HG03097 (cell line): ENCODE results near the gene PTH2R.
"Not testable (repeated sequence)": the region's sequence is repeated elsewhere in the genome, so short reads cannot be mapped to it uniquely, and the experiment has no call there.

ENCODE experiments used
- ATAC-seq: cut with Tn5 transposase; IDR thresholded peaks from one replicate; pipeline ENCODE4 v1.9.1; 2021; ENCODE audit not compliant: unreplicated experiment, low FRiP score

Gene PTH2R, protein sequence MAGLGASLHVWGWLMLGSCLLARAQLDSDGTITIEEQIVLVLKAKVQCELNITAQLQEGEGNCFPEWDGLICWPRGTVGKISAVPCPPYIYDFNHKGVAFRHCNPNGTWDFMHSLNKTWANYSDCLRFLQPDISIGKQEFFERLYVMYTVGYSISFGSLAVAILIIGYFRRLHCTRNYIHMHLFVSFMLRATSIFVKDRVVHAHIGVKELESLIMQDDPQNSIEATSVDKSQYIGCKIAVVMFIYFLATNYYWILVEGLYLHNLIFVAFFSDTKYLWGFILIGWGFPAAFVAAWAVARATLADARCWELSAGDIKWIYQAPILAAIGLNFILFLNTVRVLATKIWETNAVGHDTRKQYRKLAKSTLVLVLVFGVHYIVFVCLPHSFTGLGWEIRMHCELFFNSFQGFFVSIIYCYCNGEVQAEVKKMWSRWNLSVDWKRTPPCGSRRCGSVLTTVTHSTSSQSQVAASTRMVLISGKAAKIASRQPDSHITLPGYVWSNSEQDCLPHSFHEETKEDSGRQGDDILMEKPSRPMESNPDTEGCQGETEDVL

DNA sequence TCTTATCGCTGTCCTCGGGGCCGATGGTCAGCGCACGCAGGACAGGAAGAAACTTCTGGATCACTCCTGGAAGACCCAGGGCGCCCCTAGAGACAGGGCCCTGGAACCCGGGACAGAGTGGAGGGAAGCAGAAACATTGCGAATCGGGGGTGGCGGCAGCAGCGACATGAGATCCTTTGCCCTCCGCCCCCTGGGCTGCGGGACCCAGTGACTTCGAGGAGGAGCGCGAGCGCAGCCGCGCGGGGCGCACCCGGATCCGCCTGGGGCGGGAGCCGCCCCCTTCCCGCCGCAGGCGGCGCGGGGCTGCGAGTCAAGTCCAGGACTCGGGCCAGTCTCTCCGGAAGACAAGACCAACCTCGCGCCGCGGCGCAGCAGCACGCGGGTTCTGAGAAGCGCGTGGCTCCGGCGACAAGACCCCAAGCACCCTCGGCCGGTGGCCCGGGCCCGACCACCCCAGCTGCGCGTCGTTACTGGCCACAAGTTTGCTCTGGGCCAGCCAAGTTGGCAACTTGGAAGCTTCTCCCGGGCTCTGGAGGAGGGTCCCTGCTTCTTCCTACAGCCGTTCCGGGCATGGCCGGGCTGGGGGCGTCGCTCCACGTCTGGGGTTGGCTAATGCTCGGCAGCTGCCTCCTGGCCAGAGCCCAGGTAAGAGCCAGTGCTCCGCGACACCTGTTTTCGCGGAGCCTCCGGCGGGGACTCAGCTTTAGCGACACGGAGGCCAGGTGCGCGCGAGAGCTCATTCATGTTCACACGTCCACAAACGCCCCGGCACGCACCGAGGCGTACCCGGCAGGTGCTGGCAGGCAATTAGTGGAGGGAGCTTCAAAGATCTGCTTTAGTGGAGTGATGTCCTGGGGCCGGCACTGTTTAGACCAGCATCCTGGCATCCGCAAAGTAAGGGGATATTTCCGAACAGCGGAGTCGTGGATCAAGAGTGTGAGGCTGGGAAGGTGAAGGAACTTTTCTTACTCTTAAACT is at the start of gene PTH2R:
Gene PTH2R (plus strand): TSS at position 319 of the 978 bp plus-strand sequence. CDS start 252 bp downstream, at position 571.
- ATAC-seq, result no peak

DNA sequence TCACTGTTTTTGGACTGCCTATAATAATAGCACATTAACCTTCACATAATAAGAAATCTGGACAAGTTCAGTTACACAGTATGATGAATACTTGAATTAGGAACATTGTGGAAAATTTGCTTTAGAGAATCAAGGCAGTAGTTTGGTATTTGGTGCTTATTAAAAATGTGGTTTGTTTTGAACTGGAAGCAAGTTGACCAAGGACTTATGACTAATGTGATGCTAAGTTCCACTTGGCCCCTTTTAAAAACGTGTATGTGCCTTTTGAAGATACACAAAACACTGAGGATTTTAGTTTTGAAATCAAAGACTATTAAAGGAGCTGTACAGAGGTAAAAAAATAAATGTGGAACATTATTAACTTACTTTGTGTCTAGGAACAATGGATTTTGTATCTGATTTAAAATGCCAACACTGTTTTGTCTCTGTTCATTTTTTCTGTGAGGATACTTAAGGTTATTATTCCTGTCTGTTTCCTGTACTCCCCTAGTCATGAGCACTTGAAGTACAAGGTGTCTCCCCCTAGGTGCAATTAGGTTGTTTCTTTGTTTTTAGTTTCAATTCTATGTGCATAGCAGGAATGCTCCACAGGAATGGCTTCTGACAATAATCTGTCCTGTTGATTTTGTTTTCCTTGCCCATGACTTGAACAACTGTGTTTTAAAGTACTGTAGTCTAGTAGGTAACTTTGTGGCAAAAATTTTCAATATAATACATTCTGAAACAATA is 49.6 kb upstream of the PTH2R start:
- no peak for ATAC-seq

DNA sequence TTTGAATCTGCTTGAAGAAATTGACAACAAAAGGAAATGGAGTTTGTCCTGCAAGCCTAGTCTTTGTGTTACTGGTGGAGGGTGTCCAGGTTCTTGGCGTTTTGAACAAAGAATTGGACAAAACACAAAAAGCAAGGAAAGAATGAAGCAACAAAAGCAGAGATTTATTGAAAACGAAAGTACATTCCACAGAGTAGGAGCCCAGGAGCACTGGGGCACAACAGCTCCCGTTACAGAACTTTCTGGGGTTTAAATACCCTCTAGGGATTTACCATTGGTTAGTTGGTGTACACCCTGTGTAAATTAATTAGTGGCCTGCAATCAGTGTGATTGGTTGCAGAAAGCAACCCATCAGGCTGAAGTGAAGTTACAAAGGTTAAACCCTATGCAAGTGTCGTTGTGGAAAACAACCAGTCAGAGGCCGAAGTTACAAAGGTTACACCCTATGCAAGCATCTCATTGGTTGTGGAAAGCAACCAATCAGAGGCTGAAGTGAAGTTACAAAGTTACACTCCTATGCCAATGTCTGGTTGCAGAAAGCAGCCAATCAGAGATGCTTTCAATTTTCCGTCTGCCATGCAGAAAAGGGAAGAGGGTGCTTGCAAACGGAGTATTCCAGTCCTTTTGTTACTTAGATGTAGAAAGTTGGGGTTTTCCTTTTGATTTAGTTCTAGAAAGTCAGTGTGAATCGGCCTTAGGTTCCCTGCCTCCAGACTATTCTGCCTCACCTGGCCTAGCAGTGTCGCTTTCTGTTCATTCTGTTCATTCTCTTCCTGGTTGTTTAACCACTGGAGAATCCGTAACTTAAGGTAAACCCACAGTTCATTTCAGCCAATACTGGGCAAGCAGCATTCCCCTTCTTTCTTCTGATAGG is 47.6 kb upstream of the PTH2R start:
- no peak for ATAC-seq

DNA sequence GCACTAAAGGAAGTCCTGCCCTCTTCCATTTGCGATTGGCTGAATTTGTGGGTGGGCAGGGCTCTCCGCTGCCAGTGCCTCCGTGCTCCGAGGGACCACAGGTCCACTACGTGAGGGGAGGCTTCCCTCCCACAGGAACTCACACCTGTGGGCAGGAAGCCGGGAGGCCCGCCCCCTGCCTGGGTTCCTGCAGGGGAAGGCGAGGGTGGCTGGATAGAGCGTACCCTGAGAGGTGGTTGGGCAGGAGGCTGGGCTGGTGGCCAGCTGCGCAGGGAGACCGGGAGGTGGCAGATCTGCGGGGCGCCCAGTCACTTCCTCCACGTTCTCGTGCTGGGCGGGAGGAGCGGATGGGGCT is 47.0 kb upstream of the PTH2R start:
- ATAC-seq, result no peak

DNA sequence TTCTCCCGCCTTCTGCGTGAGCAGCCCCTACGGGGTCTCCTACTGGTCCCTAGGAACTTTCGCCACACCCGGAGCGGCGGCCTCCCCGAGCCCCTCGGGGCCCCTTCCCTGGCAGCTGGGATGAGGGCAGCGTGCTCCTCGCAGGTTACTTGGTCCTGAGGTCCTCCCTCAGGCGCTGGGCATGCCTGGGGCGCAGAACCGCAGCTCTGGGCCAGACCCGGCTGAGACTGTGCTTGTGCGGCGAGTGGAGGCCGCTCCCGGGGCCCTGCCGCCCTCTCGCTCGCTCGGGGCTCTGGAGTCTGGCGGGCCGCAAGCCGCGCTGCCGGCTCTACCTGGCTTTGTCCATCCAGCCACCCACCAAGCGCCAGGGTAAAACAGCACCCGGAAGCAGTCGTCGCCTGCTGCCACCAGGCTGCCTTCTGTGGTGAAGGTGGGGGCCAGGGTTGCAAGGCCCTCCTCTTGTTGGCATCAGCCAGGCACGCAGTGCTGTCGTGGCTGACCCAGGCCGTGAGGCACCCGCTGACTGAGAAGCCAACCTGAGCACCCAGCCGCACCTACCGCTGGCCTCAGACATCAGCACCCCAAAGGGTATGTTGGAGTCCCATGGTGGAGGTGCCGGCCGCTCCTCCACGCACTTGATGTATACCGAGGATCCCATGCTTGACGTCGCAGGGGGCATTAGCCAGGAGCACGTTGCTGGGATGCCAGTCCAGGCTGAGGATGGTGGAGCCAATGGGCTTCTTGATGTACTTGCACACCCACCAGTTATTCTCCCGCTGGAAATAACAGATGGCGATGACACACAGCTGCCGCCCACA is 46.1 kb upstream of the PTH2R start:
- no peak for ATAC-seq

DNA sequence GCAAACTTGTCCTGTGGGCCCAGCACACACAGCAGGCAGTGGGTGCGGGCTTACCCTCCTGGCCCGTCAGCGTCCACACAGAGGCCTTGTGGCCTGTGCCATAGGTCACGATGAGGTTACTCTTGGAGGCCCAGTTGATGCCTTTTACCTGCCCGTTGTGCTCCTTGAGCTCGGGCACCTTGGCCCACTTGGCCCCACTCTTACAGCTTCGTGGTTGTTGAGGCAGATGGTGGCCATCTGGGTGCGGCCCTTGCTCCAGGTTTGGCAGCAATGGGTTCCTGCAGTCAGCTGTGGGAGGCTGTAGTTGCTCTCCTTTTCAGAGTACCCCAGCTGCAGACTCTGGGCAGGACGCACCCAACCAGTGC is 45.5 kb upstream of the PTH2R start:
- ATAC-seq, result no peak

DNA sequence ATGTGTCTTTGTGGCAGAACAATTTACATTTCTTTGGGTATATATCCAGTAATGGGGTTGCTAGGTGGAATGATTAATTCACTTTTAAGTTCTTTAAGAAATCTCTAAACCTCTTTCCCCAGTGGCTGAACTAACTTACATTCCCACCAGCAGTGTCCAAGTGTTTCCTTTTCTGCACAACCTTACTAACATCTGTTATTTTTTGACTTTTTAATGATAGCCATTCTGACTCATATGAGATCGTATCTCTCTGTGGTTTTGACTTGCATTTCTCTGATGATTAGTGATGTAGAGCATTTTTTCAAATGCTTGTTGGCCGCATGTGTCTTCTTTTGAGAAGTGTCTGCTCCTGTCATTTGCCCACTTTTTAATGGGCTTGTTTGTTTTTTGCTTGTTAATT is 43.1 kb upstream of the PTH2R start:
- peak; percentile 82 for ATAC-seq

DNA sequence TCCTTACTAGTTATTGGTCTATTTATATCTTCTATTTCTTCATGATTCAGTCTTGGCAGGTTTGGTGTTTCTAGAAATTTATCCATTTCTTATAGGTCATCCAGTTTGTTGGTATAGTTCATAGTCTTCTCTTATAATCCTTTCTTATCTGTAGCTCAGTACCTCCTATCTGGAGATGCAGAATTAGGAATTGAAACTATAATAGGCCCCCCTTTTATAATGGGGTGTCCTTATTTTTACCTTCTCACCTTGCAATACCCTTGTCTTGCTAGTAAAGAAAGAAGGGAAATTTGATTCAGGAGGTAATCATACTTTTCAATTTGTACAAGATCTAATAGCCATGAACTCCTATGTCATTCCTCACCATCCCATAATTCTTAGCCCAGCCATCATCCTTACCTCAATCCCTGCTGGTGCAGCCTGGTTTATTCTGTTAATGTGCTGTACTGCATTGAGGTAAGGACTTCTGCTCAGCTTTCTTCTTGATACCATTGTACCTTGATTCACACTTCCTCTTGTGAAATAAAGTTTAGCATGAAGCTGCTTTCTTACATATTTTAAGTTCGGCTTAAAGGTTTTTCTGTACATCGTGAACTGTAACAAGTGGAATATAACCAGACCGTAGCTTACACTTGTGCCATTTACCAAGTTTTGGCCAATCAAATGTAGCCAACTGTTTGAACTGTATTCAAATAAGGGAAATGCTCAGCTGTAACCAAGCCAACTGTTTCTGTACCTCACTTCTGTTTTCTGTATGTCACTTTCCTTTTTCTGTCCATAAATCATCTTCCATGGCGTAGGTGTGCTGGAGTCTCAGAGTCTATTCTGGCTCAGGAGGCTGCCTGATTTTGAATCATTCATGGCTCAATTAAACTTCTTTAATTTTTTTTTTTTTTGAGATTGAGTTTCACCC is 40.1 kb upstream of the PTH2R start:
- ATAC-seq, result no peak

DNA sequence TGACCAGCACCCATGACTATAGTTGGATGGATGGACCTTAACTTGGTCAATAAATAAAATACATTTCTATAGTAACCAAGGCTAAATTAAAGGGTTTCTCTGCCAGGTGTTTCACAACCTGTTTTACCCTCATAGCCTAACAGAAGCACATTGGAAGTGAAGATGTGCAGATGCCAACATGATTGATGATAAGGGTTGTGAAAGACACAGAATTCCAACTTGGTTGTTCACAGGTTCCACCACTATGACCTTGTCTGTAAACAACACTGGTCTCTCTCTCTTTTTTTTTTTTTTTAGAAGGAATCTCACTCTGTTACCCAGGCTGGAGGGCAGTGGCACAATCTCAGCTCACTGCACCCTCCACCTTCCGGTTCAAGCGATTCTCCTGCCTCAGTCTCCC is 37.5 kb upstream of the PTH2R start:
- ATAC-seq, result no peak

DNA sequence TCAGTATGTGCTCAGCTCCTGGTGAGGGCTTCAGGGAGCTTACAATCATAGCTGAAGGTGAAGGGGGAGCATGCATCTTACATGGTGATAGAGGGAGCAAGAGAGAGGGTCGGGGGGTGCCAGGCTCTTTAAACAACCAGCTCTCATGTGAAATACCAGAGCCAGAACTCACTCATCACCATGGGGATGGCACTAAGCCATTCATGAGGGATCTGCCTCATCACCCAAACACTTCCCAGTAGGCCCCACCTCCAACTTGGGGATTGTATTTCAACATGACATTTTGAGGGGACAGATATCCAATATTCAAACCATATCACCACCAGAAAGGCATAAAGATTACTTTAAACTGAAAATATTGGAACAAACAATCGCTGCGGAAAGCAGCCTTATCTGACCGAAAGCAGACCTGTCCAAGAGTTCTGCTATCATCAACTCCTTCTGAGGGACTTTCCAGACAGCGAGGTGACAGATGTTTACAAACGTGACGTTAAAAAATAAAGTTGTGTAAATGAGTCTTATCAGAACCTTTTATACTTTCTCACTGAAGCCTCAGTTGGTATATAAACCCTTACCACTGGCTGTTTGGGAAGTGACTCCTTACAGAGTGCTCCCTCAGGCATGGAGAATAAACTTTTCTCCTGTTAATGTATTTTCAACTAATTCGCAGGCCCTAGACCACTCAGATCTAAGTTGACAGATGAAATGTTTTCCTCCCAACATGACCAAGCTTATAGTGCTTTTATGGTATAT is 35.5 kb upstream of the PTH2R start:
- ATAC-seq, result no peak

DNA sequence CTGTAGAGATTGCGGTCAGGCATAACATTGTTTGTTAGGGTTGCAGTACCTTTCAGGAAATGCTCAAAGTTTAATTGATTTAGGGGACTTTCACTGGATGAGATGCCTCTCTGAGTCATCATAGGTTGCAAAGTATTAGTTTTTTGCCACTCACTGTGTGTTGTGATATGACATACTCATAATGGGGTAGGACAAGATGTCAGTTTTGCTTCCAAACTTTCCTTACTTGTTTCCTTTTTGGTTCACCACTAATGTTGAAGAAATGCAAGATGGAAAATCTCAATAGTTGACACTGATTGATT is 35.0 kb upstream of the PTH2R start:
- ATAC-seq, result no peak

DNA sequence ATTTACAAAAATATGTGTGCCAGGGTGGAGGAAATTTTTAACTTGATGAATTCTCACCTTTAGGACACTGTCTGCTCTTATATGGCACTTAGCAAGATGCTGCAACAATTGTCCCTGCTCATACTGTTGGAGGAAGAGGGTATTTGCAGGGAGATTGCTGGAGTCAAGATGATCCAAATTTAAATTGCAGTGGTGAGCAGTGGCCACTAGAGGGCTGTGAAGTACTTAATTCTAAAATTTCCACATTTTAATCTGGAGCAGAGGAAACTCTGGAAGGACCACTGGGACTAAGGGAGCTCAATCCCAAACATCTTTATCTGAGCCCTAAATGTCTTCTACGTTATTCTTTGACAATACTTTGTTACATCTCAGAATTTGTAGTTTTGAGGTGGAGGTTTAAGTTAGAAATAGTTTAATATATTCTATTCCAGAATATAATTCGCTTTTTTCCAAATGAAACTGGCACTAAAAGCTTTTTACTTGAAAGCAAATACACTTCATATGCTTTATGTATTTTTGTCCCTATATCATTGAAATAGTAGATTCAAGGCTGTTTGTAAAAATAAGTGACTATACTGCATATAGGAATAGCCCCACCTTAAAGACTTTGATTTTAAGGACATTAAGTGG is 33.0 kb upstream of the PTH2R start:
- no peak for ATAC-seq

DNA sequence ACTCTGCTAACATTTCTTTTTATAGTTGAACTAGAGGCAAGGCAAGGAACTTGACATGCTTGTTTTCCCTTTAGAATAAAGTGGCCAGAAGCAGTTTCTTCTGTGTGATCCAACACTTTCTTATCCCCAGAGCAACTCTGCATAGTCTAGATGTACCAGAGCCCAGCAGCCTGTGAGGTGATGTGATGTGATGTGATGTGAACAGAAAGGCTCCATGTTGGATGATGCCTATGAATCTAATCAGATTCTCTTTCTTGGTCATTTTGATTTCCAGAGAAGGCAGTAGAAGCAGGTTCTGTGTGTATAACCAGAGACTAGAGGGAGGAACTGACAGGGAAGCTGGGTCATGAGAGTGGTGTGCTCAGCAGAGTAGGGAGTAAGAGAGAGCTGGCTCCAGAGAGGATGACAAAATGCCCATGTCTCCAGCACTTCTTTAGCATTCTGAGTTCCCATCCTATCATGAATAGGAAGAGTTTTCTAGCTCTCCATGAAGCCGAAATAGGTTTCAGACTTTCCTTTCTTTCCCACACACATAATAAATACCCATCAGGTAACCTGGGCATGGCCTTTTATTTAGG is 31.0 kb upstream of the PTH2R start:
- ATAC-seq, result no peak

DNA sequence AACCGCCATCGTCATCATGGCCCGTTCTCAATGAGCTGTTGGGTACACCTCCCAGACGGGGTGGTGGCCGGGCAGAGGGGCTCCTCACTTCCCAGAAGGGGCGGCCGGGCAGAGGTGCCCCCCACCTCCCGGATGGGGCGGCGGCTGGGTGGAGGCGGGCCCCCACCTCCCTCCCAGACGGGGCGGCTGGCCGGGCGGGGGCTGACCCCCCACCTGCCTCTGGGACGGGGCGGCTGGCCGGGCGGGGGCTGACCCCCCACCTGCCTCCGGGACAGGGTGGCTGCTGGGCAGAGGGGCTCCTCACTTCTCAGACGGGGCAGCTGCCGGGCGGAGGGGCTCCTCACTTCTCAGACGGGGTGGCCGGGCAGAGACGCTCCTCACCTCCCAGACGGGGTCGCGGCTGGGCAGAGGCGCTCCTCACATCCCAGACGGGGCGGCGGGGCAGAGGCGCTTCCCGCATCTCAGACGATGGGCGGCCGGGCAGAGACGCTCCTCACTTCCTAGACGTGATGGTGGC is 29.2 kb upstream of the PTH2R start:
- not testable (repeated sequence) for ATAC-seq

DNA sequence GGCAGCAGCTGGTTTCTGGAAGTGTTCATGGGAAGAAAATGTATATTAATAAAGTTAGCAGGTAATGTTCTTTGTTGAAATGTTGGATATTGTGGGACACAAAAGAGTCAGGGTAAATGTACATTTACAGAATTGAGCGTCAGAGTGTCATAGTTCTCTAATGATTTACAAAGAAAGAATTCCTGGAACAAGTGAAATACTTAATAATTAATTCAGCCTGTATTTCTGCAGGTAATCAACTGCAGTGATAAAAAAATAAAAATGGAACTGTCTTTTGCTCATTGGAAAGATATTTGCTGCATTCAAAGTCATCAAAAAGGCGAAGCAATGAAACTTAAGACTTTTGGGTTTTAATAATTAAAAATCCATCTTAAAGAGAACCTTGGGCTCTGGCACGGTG is 27.4 kb upstream of the PTH2R start:
- ATAC-seq, result no peak

DNA sequence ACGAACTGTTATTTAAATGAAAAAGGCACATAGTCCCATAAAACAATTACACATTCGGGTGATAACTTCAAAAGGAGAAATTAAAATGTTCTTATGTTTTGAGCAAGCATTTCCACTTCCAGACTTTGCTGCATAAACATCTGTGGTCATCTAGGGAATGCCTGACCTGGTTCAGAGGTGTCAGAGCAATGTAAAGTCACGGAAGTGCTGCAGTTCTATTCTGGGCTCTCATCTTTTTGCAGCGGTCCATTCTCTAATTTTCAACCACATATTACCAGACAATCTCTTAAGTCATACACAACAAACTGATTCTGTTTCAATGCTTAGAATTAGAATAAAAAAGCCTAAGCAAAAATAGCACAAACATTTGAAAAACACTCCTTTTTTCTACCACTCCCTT is 22.0 kb upstream of the PTH2R start:
- no peak for ATAC-seq
